ENCODE data around the gene LXN. TPM values are rescaled to one million over a fixed set of nuclear protein-coding genes. Genes with fewer than 3 reads are reported as not detected.

Gene LXN
- total and polyA plus RNA-seq, 2 of the 4 experiments (the other 2 are of a cell fraction) = 93.6 to 155 TPM

GRCh38 chr3:158617982-158618875 lies 54.2 kb downstream of the LXN start:
- Histone ChIP-seq H3K9me1 (ENCODE audit: insufficient read depth, low read length) (no peaks in the 10 kb centered on the region), H3K4me3 (ENCODE audit: insufficient read depth, low read depth, low read length) (no peak overlapping the region), H3K56ac (ENCODE audit: extremely low read depth, insufficient read depth, low read length) (no peak overlapping the region), H3K27ac (ENCODE audit: insufficient read depth, low read length) (no peak overlapping the region), H2BK120ac (ENCODE audit: low read depth, low read length) (no peak overlapping the region), H3K14ac (replicated peaks; ENCODE audit: low read depth, low read length) (no peak overlapping the region), H3K4me1 (ENCODE audit: control insufficient read depth, insufficient read depth, low read length) (no peaks in the 10 kb centered on the region), H3K9ac (ENCODE audit: low read depth, low read length) (no peak overlapping the region), H3K9me3 (ENCODE audit: control insufficient read depth, insufficient read depth, low read length) (peaks cover 6% of the 10 kb centered on the region; the same call in 1 of the 2 replicates), H3K36me3 (ENCODE audit: control insufficient read depth, insufficient read depth, low read length) (no peaks in the 10 kb centered on the region), H2BK15ac (ENCODE audit: low read depth, low read length) (no peak overlapping the region), H2AK9ac (replicated peaks; ENCODE audit: low read depth, low read length, poor library complexity) (no peak overlapping the region), H4K8ac (ENCODE audit: low read depth in 2 of 2, low read length in 2 of 2) (no peak overlapping the region), H2AK5ac (ENCODE audit: low read depth, low read length) (no peak overlapping the region), H3K18ac (ENCODE audit: low read depth, low read length) (no peak overlapping the region), H4K5ac (ENCODE audit: low read depth, low read length) (no peak overlapping the region), H3K4me2 (ENCODE audit: low read depth, low read length) (no peak overlapping the region), H2BK5ac (ENCODE audit: low read depth, low read length, poor library complexity, severe bottlenecking) (no peak overlapping the region), H3K23ac (ENCODE audit: low read depth, low read length) (no peak overlapping the region), H3K4ac (ENCODE audit: low read depth, low read length) (no peak overlapping the region), H2AFZ (replicated peaks; ENCODE audit: low read length, poor library complexity) (no peak overlapping the region), H3K27me3 (ENCODE audit: control insufficient read depth, insufficient read depth, low read length) (no peaks in the 10 kb centered on the region), H2BK20ac (ENCODE audit: low read depth, low read length) (no peak overlapping the region), H4K20me1 (ENCODE audit: insufficient read depth, low read length) (no peaks in the 10 kb centered on the region), H4K91ac (ENCODE audit: insufficient read depth, low read depth, low read length) (no peak overlapping the region), H3K79me1 (ENCODE audit: low read depth in 1 of 2, low read length in 2 of 2) (no peaks in the 10 kb centered on the region)
- DNase-seq (no peak), ATAC-seq (ENCODE audit: low read depth) (no peak)
- intact Hi-C loops (cut with micrococcal nuclease) (no loop called here), dilution Hi-C loops (cut with HindIII; ENCODE audit: low sequenced_read_pairs, unreplicated experiment) (no loop called here), in situ Hi-C loops (cut with MboI; ENCODE audit: low sequenced_read_pairs) (no loop called here)
- BruUV-seq (replicated peaks) = no TSS peak
- TF ChIP-seq CEBPB (IDR thresholded peaks at IDR 0.05; ENCODE audit: low read depth, low read length) (no peak), MAFK (IDR thresholded peaks at IDR 0.05; ENCODE audit: low read depth, low read length) (peak; percentile 45)
- POLR2A ChIA-PET (ENCODE audit: unreplicated experiment) = interaction anchor here (0.6 kb wide), 1 partner anchor 969 kb away, joined by 3 read pairs; no protein-coding TSS in a partner anchor
- CTCF ChIA-PET = no interaction called here
- WGBS, 2 experiments (ENCODE audit: extremely low coverage in 2 of 2, insufficient read length in 1 of 2) = no CpG with 5 or more reads among the region's 1 CpG

Small RNA genes lying within 50 kb of the gene (microRNA-seq; reads per million reads assigned to microRNA genes)
- gene AC025033.1 (ENCODE audit: insufficient read depth, insufficient read length) (not detected), gene AC080013.6 (ENCODE audit: insufficient read depth, insufficient read length) (not detected)

Small RNA genes lying within 50 kb of the gene (small RNA-seq; reads per million reads assigned to genes)
- gene AC025033.1 = 0 reads per million in 5 experiments
- 0 to 0.81 (median 0) reads per million in 5 experiments for gene AC080013.6

Other genes with a start within 250 kb of the LXN start
- gene MLF1, start 101.5 kb downstream of the LXN start, total RNA-seq (2012; rRNA removed) = 5.2 and 7.5 TPM in 2 replicates
- 3.8 and 4.7 TPM in 2 replicates for gene MLF1, start 101.5 kb downstream of the LXN start, polyA plus RNA-seq (2012; rRNA removed)
- gene GFM1, start 28.1 kb downstream of the LXN start, total RNA-seq (2012; rRNA removed) = 36.0 and 55.0 TPM in 2 replicates
- 9.9 and 12.4 TPM in 2 replicates for gene GFM1, start 28.1 kb downstream of the LXN start, polyA plus RNA-seq (2012; rRNA removed)
- gene RARRES1, start 59.8 kb upstream of the LXN start, total RNA-seq (2012; rRNA removed) = 0.90 and 1.9 TPM in 2 replicates
- gene RARRES1, start 59.8 kb upstream of the LXN start, polyA plus RNA-seq (2012; rRNA removed) = 2.6 and 3.0 TPM in 2 replicates
- 64.2 and 103 TPM in 2 replicates for gene MFSD1, start 129.4 kb upstream of the LXN start, total RNA-seq (2012; rRNA removed)
- gene MFSD1, start 129.4 kb upstream of the LXN start, polyA plus RNA-seq (2012; rRNA removed) = 39.7 and 50.4 TPM in 2 replicates

Data from IMR-90 (cell line).